Activated gamma-delta T cell treated with Interleukin-2 at 50 U/mL for 16 hours (primary cell): ENCODE measurements around the gene CHST6.
"Not testable (repeated sequence)": the region's sequence is repeated elsewhere in the genome, so short reads cannot be mapped to it uniquely, and the experiment has no call there.

Experiments
- DNase-seq: peaks from one replicate; pipeline ENCODE4 v3.0.0-alpha.2; 2020

The CHST6 gene

GRCh38 chr16:75495076-75495674 is at the start of gene CHST6:
TSS of gene CHST6 (minus strand) at chr16:75495441. CDS start at chr16:75479828, 15,613 bp downstream.
- DNase-seq: no peak

GRCh38 chr16:75542462-75542861 is 47.2 kb upstream of the CHST6 start:
- DNase-seq: not testable (repeated sequence)

- no peak for DNase-seq
Observed at GRCh38 chr16:75541236-75541635, 46.0 kb upstream of the CHST6 start.

GRCh38 chr16:75538882-75539565 is 43.8 kb upstream of the CHST6 start:
- DNase-seq: not testable (repeated sequence)

- no peak for DNase-seq
Observed at GRCh38 chr16:75537776-75538175, 42.5 kb upstream of the CHST6 start.

GRCh38 chr16:75535901-75536300 is 40.7 kb upstream of the CHST6 start, which contains the start of gene CHST5:
TSS of gene CHST5 (minus strand) at chr16:75536108. CDS start at chr16:75530384, 5,724 bp downstream.
- DNase-seq: no peak

- no peak for DNase-seq
Observed at GRCh38 chr16:75535211-75535843, 40.1 kb upstream of the CHST6 start.

GRCh38 chr16:75534560-75535205 is 39.4 kb upstream of the CHST6 start:
- DNase-seq: no peak

- no peak for DNase-seq
Observed at GRCh38 chr16:75532791-75533190, 37.5 kb upstream of the CHST6 start.

GRCh38 chr16:75532142-75532765 is 37.0 kb upstream of the CHST6 start:
- no peak for DNase-seq

- no peak for DNase-seq
Observed at GRCh38 chr16:75529959-75530358, 34.7 kb upstream of the CHST6 start.

- DNase-seq: no peak
Observed at GRCh38 chr16:75529056-75529905, 34.0 kb upstream of the CHST6 start.

GRCh38 chr16:75527825-75528299 is 32.6 kb upstream of the CHST6 start:
- no peak for DNase-seq

GRCh38 chr16:75526032-75526790 is 31.0 kb upstream of the CHST6 start:
- DNase-seq: no peak

- DNase-seq: no peak
Observed at GRCh38 chr16:75519175-75519574, 23.9 kb upstream of the CHST6 start.

- DNase-seq: peak; percentile 21
Observed at GRCh38 chr16:75516189-75516966, 21.1 kb upstream of the CHST6 start.

GRCh38 chr16:75514296-75514695 is 19.1 kb upstream of the CHST6 start:
- DNase-seq: no peak

GRCh38 chr16:75506574-75506973 is 11.3 kb upstream of the CHST6 start:
- no peak for DNase-seq

- no peak for DNase-seq
Observed at GRCh38 chr16:75506107-75506506, 10.9 kb upstream of the CHST6 start.

- no peak for DNase-seq
Observed at GRCh38 chr16:75503801-75504200, 8.6 kb upstream of the CHST6 start.
